Activated CD4-positive, alpha-beta T cell treated with anti-CD3 and anti-CD28 coated beads, Interleukin-2, amount 10 ng/mL, durations not matched to agents 7 days and 5 days (primary cell): Measurements from ENCODE around the gene RIF1. TPM values are rescaled to one million over a fixed set of nuclear protein-coding genes. Genes with fewer than 3 reads are reported as not detected.
A peak's percentile ranks its signal among the peaks of the same experiment; 100 is the strongest.

Source experiments
- CTCF ChIA-PET: fragments of 350-600 bp; sonication (Branson Sonifier 250); formaldehyde crosslinking; loops from one replicate; lab custom pipeline; 2021; ENCODE audit warnings: antibody characterized with exemption; lab: Charles Lee
- POLR2A ChIA-PET: fragments of 350-600 bp; sonication (Branson Sonifier 250); formaldehyde crosslinking; loops from one replicate; lab custom pipeline; 2021; ENCODE audit warnings: antibody characterized with exemption; lab: Charles Lee
- DNase-seq: peaks from one replicate; pipeline ENCODE4 v3.0.0-alpha.2; 2020
- H3K27ac Mint-ChIP-seq: one replicate; pipeline ENCODE4 v1.8.0; 2021; ENCODE audit warnings: mild to moderate bottlenecking, moderate library complexity, mixed read lengths
- H3K27me3 Mint-ChIP-seq: one replicate; pipeline ENCODE4 v1.8.0; 2021; ENCODE audit warnings: mixed read lengths
- H3K36me3 Mint-ChIP-seq: one replicate; pipeline ENCODE4 v1.8.0; 2021; ENCODE audit warnings: low read depth, mixed read lengths
- H3K4me1 Mint-ChIP-seq: one replicate; pipeline ENCODE4 v1.8.0; 2021; ENCODE audit warnings: mixed read lengths
- H3K4me3 Mint-ChIP-seq: one replicate; pipeline ENCODE4 v1.8.0; 2021; ENCODE audit warnings: mild to moderate bottlenecking, moderate library complexity, mixed read lengths
- H3K9me3 Mint-ChIP-seq: one replicate; pipeline ENCODE4 v1.8.0; 2021; ENCODE audit warnings: mixed read lengths
- total RNA-seq, 2 experiments: library from RNA; stranded (reverse); gene quantifications; one replicate each; pipeline ENCODE4 v1.2.3, GENCODE V29; 2021

The RIF1 gene, protein sequence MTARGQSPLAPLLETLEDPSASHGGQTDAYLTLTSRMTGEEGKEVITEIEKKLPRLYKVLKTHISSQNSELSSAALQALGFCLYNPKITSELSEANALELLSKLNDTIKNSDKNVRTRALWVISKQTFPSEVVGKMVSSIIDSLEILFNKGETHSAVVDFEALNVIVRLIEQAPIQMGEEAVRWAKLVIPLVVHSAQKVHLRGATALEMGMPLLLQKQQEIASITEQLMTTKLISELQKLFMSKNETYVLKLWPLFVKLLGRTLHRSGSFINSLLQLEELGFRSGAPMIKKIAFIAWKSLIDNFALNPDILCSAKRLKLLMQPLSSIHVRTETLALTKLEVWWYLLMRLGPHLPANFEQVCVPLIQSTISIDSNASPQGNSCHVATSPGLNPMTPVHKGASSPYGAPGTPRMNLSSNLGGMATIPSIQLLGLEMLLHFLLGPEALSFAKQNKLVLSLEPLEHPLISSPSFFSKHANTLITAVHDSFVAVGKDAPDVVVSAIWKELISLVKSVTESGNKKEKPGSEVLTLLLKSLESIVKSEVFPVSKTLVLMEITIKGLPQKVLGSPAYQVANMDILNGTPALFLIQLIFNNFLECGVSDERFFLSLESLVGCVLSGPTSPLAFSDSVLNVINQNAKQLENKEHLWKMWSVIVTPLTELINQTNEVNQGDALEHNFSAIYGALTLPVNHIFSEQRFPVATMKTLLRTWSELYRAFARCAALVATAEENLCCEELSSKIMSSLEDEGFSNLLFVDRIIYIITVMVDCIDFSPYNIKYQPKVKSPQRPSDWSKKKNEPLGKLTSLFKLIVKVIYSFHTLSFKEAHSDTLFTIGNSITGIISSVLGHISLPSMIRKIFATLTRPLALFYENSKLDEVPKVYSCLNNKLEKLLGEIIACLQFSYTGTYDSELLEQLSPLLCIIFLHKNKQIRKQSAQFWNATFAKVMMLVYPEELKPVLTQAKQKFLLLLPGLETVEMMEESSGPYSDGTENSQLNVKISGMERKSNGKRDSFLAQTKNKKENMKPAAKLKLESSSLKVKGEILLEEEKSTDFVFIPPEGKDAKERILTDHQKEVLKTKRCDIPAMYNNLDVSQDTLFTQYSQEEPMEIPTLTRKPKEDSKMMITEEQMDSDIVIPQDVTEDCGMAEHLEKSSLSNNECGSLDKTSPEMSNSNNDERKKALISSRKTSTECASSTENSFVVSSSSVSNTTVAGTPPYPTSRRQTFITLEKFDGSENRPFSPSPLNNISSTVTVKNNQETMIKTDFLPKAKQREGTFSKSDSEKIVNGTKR (N-terminal part only)
- 10 to 100 TPM; 57.1 to 57.3 TPM for total RNA-seq

DNA sequence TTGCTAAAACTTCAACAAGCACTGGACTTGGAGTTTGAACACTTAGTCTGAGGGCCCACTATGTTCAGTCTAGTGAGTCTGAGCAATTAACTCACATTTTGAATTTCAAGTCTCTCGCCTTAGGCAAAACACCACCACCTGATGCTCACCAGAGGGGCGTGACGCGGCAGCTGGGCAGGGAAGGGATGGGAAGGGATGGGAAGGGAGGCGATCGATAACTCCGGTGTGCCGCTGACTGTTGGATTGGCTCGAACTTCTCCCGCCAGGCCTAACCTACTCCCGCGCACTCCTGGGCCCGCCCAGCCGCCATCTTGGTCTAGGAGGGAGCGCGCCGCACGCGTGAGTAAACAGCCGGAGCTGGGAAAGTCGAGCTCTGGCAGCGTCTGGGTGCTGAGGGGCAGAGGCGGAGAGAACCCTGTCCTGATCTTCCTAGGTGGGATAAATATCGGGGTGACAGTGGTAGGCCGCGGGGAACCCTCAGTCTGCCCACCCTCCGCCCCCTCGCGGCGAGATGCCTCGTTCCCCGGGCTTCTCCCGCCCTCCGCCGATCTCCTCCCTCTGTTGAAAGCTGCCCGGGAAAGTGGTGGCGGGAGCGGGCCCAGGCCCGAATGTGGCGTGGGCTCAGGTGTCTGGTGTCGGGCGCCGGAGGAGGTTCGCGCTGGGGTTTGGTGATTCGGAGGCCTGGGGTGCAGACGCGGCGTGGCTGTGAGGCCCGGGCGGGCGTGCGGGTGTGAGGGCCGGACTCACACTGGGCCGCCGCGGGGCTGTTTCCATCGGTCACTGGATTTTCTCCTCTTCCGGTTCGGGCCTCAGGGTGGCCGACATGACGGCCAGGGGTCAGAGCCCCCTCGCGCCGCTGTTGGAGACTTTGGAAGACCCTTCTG, at the start of gene RIF1:
RIF1 (plus strand) TSS at position 302 of the 884 bp plus-strand sequence; CDS start at position 824, 522 bp downstream.
- H3K4me3 Mint-ChIP-seq, result peak within 1 kb of the TSS; percentile 94
- peak within 1 kb of the TSS; percentile 93 for H3K27ac Mint-ChIP-seq
- peaks cover 26% of the 10 kb centered on the region for H3K36me3 Mint-ChIP-seq
- H3K4me1 Mint-ChIP-seq, result peaks cover 30% of the 10 kb centered on the region
- no peaks in the 10 kb centered on the region for H3K9me3 Mint-ChIP-seq
- DNase-seq, result peak; percentile 79
- ChIA-PET CTCF (interaction anchor here (0.5 to 1.8 kb wide), 9 partner anchors 11 to 136 kb away, joined by 3 to 6 read pairs (median 3); no protein-coding TSS in a partner anchor), POLR2A (interaction anchor here (0.6 to 0.7 kb wide), 2 partner anchors 13 to 63 kb away, joined by 3 to 4 read pairs; no protein-coding TSS in a partner anchor)
- no peaks in the 10 kb centered on the region for H3K27me3 Mint-ChIP-seq

DNA sequence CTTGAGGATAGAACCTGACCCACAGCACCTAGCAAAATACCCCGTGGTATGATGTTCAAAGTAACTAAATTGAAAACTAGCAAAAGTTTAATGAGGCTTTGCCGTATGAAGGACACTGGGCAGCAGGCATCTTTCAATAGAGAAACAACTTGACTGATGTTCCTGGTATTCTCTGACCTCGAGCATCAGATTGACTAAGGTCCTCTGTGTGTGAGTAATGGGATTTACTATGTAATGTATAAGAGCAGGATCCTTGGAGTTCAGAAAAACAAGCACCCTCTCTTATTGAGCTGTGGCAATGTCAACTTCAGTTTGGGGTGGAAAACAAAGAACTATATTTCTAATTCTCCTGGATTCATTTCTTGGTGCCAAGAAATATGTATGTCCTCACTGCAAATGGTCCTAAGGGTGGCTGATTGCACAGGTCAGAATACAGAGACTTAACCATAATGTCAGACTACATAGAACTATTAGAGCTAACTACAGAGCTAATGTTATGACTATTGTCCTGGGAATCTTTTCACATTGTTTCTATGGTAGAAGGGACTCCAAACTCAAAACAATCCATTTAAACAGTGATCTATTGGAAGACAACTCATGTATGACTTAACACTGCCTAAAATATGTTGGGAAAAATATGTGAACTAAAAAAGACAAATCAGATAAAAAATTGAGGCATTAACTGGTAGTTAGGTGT, 47.9 kb upstream of the RIF1 start:
- Mint-ChIP-seq H3K4me3 (no peak overlapping the region), H3K9me3 (no peaks in the 10 kb centered on the region), H3K4me1 (no peaks in the 10 kb centered on the region), H3K27ac (no peak overlapping the region), H3K36me3 (no peaks in the 10 kb centered on the region), H3K27me3 (peaks cover 8% of the 10 kb centered on the region)
- DNase-seq, result no peak
- ChIA-PET POLR2A (no interaction called here), CTCF (no interaction called here)

DNA sequence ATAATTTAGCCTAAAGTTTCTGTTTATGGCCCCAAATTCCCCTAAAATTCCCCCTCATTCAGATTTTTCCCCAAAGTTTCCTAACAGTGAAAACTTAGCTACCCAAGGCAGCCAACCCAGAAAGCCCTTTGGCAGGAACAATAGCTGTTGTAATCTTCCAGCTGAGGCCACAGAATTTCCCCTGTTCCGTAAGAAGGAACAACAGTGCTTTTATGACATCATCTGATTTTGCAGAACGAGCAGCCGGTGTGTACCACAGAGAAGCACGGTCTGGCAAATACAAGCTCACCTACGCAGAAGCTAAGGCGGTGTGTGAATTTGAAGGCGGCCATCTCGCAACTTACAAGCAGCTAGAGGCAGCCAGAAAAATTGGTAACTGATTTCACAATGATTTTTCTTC, 46.0 kb upstream of the RIF1 start:
- no peak for DNase-seq
- H3K36me3 Mint-ChIP-seq, result no peaks in the 10 kb centered on the region
- no peak overlapping the region for H3K4me3 Mint-ChIP-seq
- POLR2A ChIA-PET, result interaction anchor here (0.6 kb wide), 1 partner anchor 105 kb away, joined by 3 read pairs; no protein-coding TSS in a partner anchor
- CTCF ChIA-PET, result interaction anchor here (0.7 to 1.1 kb wide), 2 partner anchors 18 to 116 kb away, joined by 3 read pairs; no protein-coding TSS in a partner anchor
- no peak overlapping the region for H3K27ac Mint-ChIP-seq
- no peaks in the 10 kb centered on the region for H3K9me3 Mint-ChIP-seq
- no peaks in the 10 kb centered on the region for H3K4me1 Mint-ChIP-seq
- no peaks in the 10 kb centered on the region for H3K27me3 Mint-ChIP-seq

- ChIA-PET CTCF (interaction anchor here (1.1 kb wide), 1 partner anchor 117 kb away, joined by 4 read pairs; no protein-coding TSS in a partner anchor), POLR2A (no interaction called here)
- no peak for DNase-seq
- no peaks in the 10 kb centered on the region for H3K9me3 Mint-ChIP-seq
- H3K4me3 Mint-ChIP-seq, result no peak overlapping the region
- no peaks in the 10 kb centered on the region for H3K36me3 Mint-ChIP-seq
- H3K4me1 Mint-ChIP-seq, result no peaks in the 10 kb centered on the region
- no peaks in the 10 kb centered on the region for H3K27me3 Mint-ChIP-seq
- H3K27ac Mint-ChIP-seq, result no peak overlapping the region
These were observed 42.1 kb upstream of the RIF1 start for GRCh38 chr2:151367571-151367970.

GRCh38 chr2:151374436-151374835, 35.3 kb upstream of the RIF1 start:
- Mint-ChIP-seq H3K27ac (no peak overlapping the region), H3K9me3 (no peaks in the 10 kb centered on the region), H3K4me3 (no peak overlapping the region), H3K4me1 (peaks cover 9% of the 10 kb centered on the region), H3K36me3 (no peaks in the 10 kb centered on the region), H3K27me3 (no peaks in the 10 kb centered on the region)
- ChIA-PET POLR2A (no interaction called here), CTCF (no interaction called here)
- DNase-seq, result no peak

- Mint-ChIP-seq H3K9me3 (no peaks in the 10 kb centered on the region), H3K27ac (no peak overlapping the region), H3K36me3 (no peaks in the 10 kb centered on the region), H3K4me1 (peaks cover 8% of the 10 kb centered on the region), H3K4me3 (no peak overlapping the region), H3K27me3 (no peaks in the 10 kb centered on the region)
- POLR2A ChIA-PET, result no interaction called here
- CTCF ChIA-PET, result interaction anchor here (0.7 kb wide), 1 partner anchor 10 kb away, joined by 3 read pairs; no protein-coding TSS in a partner anchor
- DNase-seq, result peak; percentile 7
These were observed 30.5 kb upstream of the RIF1 start for GRCh38 chr2:151379169-151379568.

- no peak overlapping the region for H3K27ac Mint-ChIP-seq
- ChIA-PET POLR2A (no interaction called here), CTCF (interaction anchor here (0.6 kb wide), 1 partner anchor 10 kb away, joined by 6 read pairs; no protein-coding TSS in a partner anchor)
- no peaks in the 10 kb centered on the region for H3K36me3 Mint-ChIP-seq
- DNase-seq, result no peak
- H3K9me3 Mint-ChIP-seq, result no peaks in the 10 kb centered on the region
- H3K4me1 Mint-ChIP-seq, result peaks cover 6% of the 10 kb centered on the region
- H3K4me3 Mint-ChIP-seq, result no peak overlapping the region
- H3K27me3 Mint-ChIP-seq, result no peaks in the 10 kb centered on the region
These were observed 29.0 kb upstream of the RIF1 start for GRCh38 chr2:151380580-151381235.

DNA sequence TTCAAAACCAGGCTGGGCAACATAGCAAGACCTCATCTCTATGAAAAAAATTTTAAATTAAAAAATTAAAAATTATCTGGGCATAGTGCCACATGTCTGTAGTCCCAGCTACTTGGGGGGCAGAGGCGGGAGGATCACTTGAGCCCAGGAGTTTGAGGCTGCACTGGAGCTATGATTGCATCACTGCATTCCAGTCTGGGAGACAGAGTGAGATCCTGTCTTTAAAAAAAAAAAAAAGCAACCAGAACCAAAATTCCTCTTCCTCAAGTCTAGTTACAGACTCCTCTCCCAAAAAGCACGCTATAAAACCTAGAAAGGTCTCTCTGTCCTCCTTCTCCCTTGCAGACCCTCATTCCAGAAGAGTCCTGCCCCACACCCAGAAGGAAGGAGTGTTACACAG, 28.4 kb upstream of the RIF1 start:
- H3K36me3 Mint-ChIP-seq, result no peaks in the 10 kb centered on the region
- H3K27ac Mint-ChIP-seq, result no peak overlapping the region
- POLR2A ChIA-PET, result no interaction called here
- peaks cover 6% of the 10 kb centered on the region for H3K4me1 Mint-ChIP-seq
- no peak overlapping the region for H3K4me3 Mint-ChIP-seq
- no peak for DNase-seq
- no peaks in the 10 kb centered on the region for H3K27me3 Mint-ChIP-seq
- CTCF ChIA-PET, result no interaction called here
- H3K9me3 Mint-ChIP-seq, result no peaks in the 10 kb centered on the region

DNA sequence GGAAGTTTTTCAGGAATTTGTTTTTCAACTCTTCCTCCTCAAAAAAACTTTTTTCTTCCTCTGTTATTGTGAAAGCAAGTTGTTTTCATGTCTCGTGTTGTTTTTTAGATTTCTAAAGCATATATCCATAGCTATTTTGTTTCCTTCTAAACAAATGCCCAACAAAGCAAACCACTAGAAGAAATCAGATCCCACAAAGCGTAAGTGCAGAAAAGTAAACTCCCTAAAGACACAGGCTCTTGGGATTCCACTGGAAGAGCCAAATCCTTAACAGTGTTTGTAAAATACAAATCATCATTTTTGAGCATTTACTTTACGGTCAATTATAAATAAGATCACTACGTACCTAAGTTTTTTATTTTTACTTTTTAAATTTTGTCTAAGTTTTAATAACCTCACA, 21.7 kb upstream of the RIF1 start:
- no peak for DNase-seq
- Mint-ChIP-seq H3K9me3 (no peaks in the 10 kb centered on the region), H3K27ac (no peak overlapping the region), H3K27me3 (peaks cover 4% of the 10 kb centered on the region), H3K36me3 (no peaks in the 10 kb centered on the region), H3K4me1 (peaks cover 3% of the 10 kb centered on the region), H3K4me3 (no peak overlapping the region)
- CTCF ChIA-PET, result no interaction called here
- POLR2A ChIA-PET, result no interaction called here

GRCh38 chr2:151391436-151391835, 18.3 kb upstream of the RIF1 start:
- H3K4me1 Mint-ChIP-seq, result peaks cover 3% of the 10 kb centered on the region
- CTCF ChIA-PET, result no interaction called here
- H3K27ac Mint-ChIP-seq, result no peak overlapping the region
- H3K27me3 Mint-ChIP-seq, result peaks cover 4% of the 10 kb centered on the region
- DNase-seq, result no peak
- H3K36me3 Mint-ChIP-seq, result no peaks in the 10 kb centered on the region
- POLR2A ChIA-PET, result no interaction called here
- H3K4me3 Mint-ChIP-seq, result no peak overlapping the region
- H3K9me3 Mint-ChIP-seq, result peaks cover 6% of the 10 kb centered on the region

DNA sequence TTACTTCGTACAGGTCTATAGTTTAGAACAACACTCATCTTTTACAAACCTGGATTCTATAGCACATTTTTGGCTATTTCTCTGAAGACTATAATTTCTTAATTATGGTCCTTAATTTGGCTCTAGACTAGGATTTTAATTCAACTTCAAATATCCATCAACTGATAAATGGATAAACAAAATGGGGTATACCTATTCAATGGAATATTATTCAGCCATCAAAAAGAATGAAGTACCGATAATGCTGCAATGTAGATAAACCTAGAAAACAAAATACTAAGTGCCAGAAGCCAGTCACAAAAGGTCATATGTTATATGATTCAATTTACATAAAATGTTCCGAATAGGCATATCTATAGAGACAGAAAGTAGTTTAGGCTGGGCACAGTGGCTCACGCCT, 15.2 kb upstream of the RIF1 start:
- Mint-ChIP-seq H3K4me1 (peaks cover 3% of the 10 kb centered on the region), H3K27me3 (peaks cover 4% of the 10 kb centered on the region), H3K27ac (no peak overlapping the region), H3K36me3 (no peaks in the 10 kb centered on the region), H3K9me3 (peaks cover 6% of the 10 kb centered on the region), H3K4me3 (no peak overlapping the region)
- CTCF ChIA-PET, result no interaction called here
- no peak for DNase-seq
- POLR2A ChIA-PET, result no interaction called here
